Right lobe of liver (tissue), 6 donors: Measurements from ENCODE around the gene SLC18A3. TPM values are rescaled to one million over a fixed set of nuclear protein-coding genes. Genes with fewer than 3 reads are reported as not detected.

Experiments
- ATAC-seq, 4 donors: fragments of 200-7000 bp; cut with Tn5 transposase; one replicate each; pipeline ENCODE4 v1.9.1; 2020; ENCODE audit warnings: mild to moderate bottlenecking in 4 of 4, moderate library complexity in 4 of 4
- DNase-seq, 3 donors: peaks; one replicate each; pipeline ENCODE4 v3.0.0-alpha.2; 2020
- H3K27ac ChIP-seq, 3 donors: fragments of 200-600 bp; one replicate each; pipeline ENCODE4 v1.8.0; 2022
- H3K27me3 ChIP-seq, 2 donors: fragments of 200-600 bp; one replicate each; pipeline ENCODE4 v1.8.0; 2022
- H3K36me3 ChIP-seq, 4 donors: fragments of 200-600 bp; sonication (generic) in 1 of 4; one replicate each; pipeline versions ENCODE4 v1.5.1 to v1.8.0; 2017 to 2022; ENCODE audit warnings: control low read depth in 1 of 4
- H3K4me1 ChIP-seq, 4 donors: fragments of 200-600 bp; sonication (generic) in 1 of 4; one replicate each; pipeline versions ENCODE4 v1.5.1 to v1.8.0; 2017 to 2022; ENCODE audit warnings: control low read depth in 1 of 4
- H3K4me3 ChIP-seq, 3 donors: fragments of 200-600 bp; one replicate each; pipeline ENCODE4 v1.8.0; 2022
- H3K9me3 ChIP-seq, 4 donors: fragments of 200-600 bp; sonication (generic) in 1 of 4; one replicate each; pipeline versions ENCODE4 v1.5.1 to v1.8.0; 2017 to 2022; ENCODE audit warnings: control low read depth in 1 of 4
- CTCF ChIP-seq, 4 donors: fragments of 200-600 bp in 3 of 4; fragments of 450-650 bp in 1 of 4; IDR thresholded peaks; one replicate each; pipeline versions ENCODE4 v1.5.1 to v1.8.0; 2016 to 2022; ENCODE audit warnings: antibody characterized with exemption in 4 of 4, mild to moderate bottlenecking in 2 of 4
- POLR2A ChIP-seq: fragments of 450-650 bp; IDR thresholded peaks from one replicate; pipeline ENCODE4 v1.6.1; 2017; ENCODE audit warnings: antibody characterized with exemption, mild to moderate bottlenecking
- WGBS: methylation state at CpG from one replicate; pipeline ENCODE4 v1.1.6; 2018; ENCODE audit warnings: low coverage, low lambda C conversion rate; ENCODE audit not compliant: insufficient coverage; ENCODE audit errors: missing lambda C conversion rate; 5-methylcytosine and 5-hydroxymethylcytosine counted together
- intact Hi-C, 2 donors: fragments of 100-400 bp; cut with DNase I; formaldehyde crosslinking; loops; one replicate each; pipeline versions ENCODE4 v1.11.2 to v1.14.1; 2022
- total RNA-seq, 6 experiments: library from RNA; depleted of rRNA in 2 of 6; stranded (reverse); fragments of >200 nt in 2 of 6; fragmentation: NEBNext Ultra II Directional in 3 of 6; extraction: Animal tissue kit (Norgen Biotek cat#: 25700) in 3 of 6; gene quantifications; one replicate each; pipeline versions ENCODE4 v1.1.0 to v1.2.4, GENCODE V29; 2016 to 2023
- donor health status: DM: no; HTN: yes; CAD: no.
- donor health status: DM: no; HTN: no; CAD: no.
- donor health status: DM: no; HTN: no; CAD: no.
- donor health status: DM: no; HTN: yes; CAD: no.
- donor health status: DM: no; HTN: yes; CAD: no.

Gene SLC18A3
- total RNA-seq, 6 experiments from 2014 or later: not detected

GRCh38 chr10:49653273-49653929 lies 43.3 kb downstream of the SLC18A3 start:
- no peak for TF ChIP-seq CTCF (IDR thresholded peaks at IDR 0.05)
- TF ChIP-seq POLR2A: no peak
- no peaks in the 10 kb centered on the region for H3K4me1 ChIP-seq
- H3K9me3 ChIP-seq: no peaks in the 10 kb centered on the region
- ATAC-seq (no peak), DNase-seq (peak in 1 of 3 donors; percentile 22)
- intact Hi-C loops: no loop called here
- 55% methylated on average over 3 of the region's 11 CpGs for WGBS
- no peaks in the 10 kb centered on the region for H3K36me3 ChIP-seq
- no peak overlapping the region for H3K27ac ChIP-seq
- H3K4me3 ChIP-seq: no peak overlapping the region
- H3K27me3 ChIP-seq: no peaks in the 10 kb centered on the region

- H3K9me3 ChIP-seq: no peaks in the 10 kb centered on the region
- ATAC-seq (no peak), DNase-seq (peak in 1 of 3 donors; percentile 31)
- intact Hi-C loops: no loop called here
- H3K27me3 ChIP-seq: no peaks in the 10 kb centered on the region
- no peak for TF ChIP-seq POLR2A
- TF ChIP-seq CTCF (IDR thresholded peaks at IDR 0.05): no peak
- no peak overlapping the region for H3K27ac ChIP-seq
- no peaks in the 10 kb centered on the region for H3K4me1 ChIP-seq
- H3K4me3 ChIP-seq: no peak overlapping the region
- 65% methylated on average over 3 of the region's 5 CpGs for WGBS
- H3K36me3 ChIP-seq: no peaks in the 10 kb centered on the region
Observed at GRCh38 chr10:49654036-49654693, 44.1 kb downstream of the SLC18A3 start.

GRCh38 chr10:49655099-49655498 lies 45.0 kb downstream of the SLC18A3 start:
- intact Hi-C loops: no loop called here
- Histone ChIP-seq H3K36me3 (no peaks in the 10 kb centered on the region), H3K4me1 (no peaks in the 10 kb centered on the region), H3K27ac (no peak overlapping the region), H3K9me3 (no peaks in the 10 kb centered on the region), H3K4me3 (no peak overlapping the region), H3K27me3 (no peaks in the 10 kb centered on the region)
- peak in 1 of 3 donors; percentile 30 for DNase-seq
- no peak for TF ChIP-seq CTCF (IDR thresholded peaks at IDR 0.05)
- TF ChIP-seq POLR2A: no peak
- WGBS: 81% methylated on average over 16 of the region's 18 CpGs
- no peak for ATAC-seq

GRCh38 chr10:49656845-49657493 lies 46.9 kb downstream of the SLC18A3 start:
- intact Hi-C loops: no loop called here
- Histone ChIP-seq H3K27ac (no peak overlapping the region), H3K9me3 (no peaks in the 10 kb centered on the region), H3K4me1 (no peaks in the 10 kb centered on the region), H3K4me3 (no peak overlapping the region), H3K36me3 (no peaks in the 10 kb centered on the region), H3K27me3 (no peaks in the 10 kb centered on the region)
- WGBS: 60% methylated on average over 8 of the region's 9 CpGs
- TF ChIP-seq CTCF (IDR thresholded peaks at IDR 0.05) (no peak), POLR2A (no peak)
- DNase-seq (peak in 1 of 3 donors; percentile 13), ATAC-seq (no peak)
